Inferior parietal cortex (tissue), 1 donor: ENCODE measurements around the gene LRRC61.
A peak's percentile ranks its signal among the peaks of the same experiment; 100 is the strongest.

Experiments
- DNase-seq: peaks from one replicate; pipeline ENCODE4 v3.0.0-alpha.2; 2016; ENCODE audit errors: extremely low spot score

Gene LRRC61

DNA sequence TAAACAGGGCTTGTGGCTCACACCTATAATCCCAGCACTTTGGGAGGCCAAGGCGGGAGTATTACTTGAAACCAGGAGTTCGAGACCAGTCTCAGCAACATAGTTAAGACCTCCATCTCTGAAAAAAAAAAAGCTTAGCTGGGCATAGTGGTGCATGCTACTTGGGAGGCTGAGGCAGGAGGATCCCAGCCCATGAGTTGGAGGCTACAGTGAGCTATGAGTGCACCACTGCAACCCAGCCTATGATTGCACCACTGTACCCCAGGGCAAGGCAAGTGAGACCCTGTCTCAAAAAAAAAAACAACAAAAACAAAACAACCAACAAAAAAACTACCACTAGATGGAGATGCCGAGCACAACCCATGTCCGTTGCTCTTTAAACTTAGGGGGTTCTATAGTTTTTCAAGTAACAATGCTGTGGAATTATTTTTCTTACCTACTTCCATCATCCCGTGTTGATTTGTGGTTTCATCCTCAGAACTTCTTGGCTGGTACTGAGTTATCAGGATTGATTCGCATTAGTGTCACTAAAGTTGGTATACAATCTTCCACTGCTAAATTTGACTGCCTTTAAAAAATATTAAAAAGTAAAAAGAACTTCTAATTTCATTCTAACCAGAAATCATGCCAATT is 33.2 kb downstream of the LRRC61 start:
- DNase-seq: peak; percentile 64

GRCh38 chr7:150357270-150357669 is 34.1 kb downstream of the LRRC61 start:
- no peak for DNase-seq

GRCh38 chr7:150357771-150358427 is 34.7 kb downstream of the LRRC61 start:
- no peak for DNase-seq

- no peak for DNase-seq
Observed at GRCh38 chr7:150358433-150358832, 35.3 kb downstream of the LRRC61 start.

- DNase-seq: no peak
Observed at GRCh38 chr7:150358988-150359621, 36.0 kb downstream of the LRRC61 start.

GRCh38 chr7:150359622-150360362 is 36.6 kb downstream of the LRRC61 start:
- DNase-seq: no peak

DNA sequence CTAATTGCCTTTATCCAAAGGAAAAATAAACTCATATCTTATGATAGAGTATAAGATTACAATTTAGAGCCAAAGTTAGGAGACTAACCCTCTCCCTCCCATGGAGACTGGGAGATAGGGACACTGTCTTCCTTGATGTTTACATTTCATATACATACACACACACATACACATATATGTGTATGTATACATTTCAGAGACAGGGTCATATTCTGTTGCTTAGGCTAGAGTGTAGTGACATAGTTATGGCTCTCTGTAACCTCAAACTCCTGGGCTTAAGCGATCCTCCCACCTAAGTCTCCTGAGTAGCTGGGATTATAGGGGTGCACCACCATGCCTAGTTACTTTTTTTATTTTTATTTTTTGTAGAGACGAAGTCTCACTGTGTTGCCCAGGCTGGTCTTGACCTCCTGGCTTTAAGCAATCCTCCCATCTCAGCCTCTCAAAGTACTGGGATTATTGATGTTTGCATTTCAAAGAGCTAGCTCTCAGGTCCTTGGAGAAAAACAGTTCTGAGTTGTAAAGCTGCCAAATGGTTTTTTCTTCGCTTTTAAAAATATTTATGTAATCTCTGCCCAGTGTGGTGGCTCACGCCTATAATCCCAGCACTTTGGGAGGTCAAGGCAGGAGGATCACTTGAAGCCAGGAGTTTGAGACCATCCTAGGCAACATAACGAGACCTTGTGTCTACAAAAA is 37.4 kb downstream of the LRRC61 start:
- DNase-seq: no peak

- no peak for DNase-seq
Observed at GRCh38 chr7:150361402-150361801, 38.2 kb downstream of the LRRC61 start.

GRCh38 chr7:150361807-150362621 is 38.9 kb downstream of the LRRC61 start:
- no peak for DNase-seq

DNA sequence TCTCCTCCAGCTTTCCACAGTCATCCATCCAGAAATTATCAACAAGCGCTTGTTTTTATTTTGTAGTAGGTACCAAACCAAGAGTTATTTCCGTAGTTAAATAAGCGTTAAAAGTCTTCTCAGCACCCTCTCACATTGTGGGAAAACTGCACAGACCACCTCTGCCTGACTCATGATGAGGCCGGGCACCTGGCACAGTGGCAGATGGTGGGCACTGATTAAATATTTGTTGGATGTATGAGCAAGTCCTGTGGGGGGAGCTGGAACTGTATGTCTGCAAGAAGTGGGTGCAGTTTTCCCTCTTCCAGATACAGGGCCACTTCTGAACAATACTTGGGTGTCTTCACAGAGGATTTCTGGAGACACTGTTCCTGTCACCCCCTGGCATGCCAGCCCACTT is 40.2 kb downstream of the LRRC61 start:
- no peak for DNase-seq

DNA sequence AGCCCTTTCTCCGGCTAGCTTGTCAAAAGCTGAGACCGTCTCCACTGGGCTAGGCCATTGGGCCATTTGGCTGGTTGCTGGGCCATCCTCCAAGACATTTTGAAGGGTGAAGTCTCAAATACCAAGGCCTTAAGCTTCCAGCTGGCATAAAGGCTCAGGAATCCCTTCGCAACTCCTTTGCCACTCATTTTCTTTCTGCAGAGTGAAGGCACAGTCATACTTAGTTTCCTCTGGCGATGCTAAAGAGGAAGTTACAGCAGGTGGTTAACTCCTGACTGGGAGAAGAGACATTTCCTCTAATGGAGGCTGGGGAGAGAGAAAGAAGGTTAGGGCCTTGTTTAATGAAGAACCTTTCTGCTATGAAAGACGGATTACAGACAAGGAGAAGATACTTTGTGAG is 40.7 kb downstream of the LRRC61 start:
- no peak for DNase-seq

- DNase-seq: no peak
Observed at GRCh38 chr7:150365194-150365593, 42.0 kb downstream of the LRRC61 start.

- no peak for DNase-seq
Observed at GRCh38 chr7:150365673-150366398, 42.7 kb downstream of the LRRC61 start.

- no peak for DNase-seq
Observed at GRCh38 chr7:150367677-150368095, 44.5 kb downstream of the LRRC61 start.

GRCh38 chr7:150368096-150368883 is 45.1 kb downstream of the LRRC61 start, which contains the start of gene REPIN1:
TSS of gene REPIN1 (plus strand) at chr7:150368822. CDS start at chr7:150369712, 890 bp downstream.
- peak; percentile 81 for DNase-seq

GRCh38 chr7:150368884-150369747 is 46.0 kb downstream of the LRRC61 start:
- no peak for DNase-seq

- DNase-seq: no peak
Observed at GRCh38 chr7:150369748-150370501, 46.8 kb downstream of the LRRC61 start.
